ENCODE results near the gene CPB2. TPM values are rescaled to one million over a fixed set of nuclear protein-coding genes. Genes with fewer than 3 reads are reported as not detected.

CPB2 gene
- total RNA-seq, 2 donors from 2014 or later = 1.8 TPM; not detected in 1

DNA sequence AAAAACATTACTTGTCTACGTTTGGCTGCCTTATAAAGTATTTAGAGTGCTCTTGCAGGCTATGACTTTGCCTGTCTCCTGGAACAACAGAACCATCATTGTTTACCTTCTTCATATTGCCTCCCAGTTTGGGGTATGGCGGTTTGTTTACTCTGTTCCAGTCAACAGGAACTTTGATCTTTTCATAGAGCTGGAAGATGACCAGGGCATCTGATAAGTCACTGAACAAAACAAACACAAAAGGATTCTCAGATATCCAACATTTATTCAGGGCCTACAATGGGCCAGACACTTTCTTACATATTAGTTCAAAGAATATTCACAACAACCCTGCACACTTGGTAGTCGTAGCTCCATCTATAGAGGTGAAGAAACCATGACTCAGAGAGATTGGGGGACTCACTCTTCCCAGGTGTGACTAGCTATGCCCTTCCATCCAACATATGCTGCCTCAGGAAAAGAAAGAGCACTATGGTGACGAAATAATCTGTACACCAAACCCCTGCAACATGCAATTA lies 38.4 kb upstream of the CPB2 start:
- Histone ChIP-seq H3K27ac (no peak overlapping the region), H3K27me3 (no peaks in the 10 kb centered on the region)
- ATAC-seq = peak; percentile 38

DNA sequence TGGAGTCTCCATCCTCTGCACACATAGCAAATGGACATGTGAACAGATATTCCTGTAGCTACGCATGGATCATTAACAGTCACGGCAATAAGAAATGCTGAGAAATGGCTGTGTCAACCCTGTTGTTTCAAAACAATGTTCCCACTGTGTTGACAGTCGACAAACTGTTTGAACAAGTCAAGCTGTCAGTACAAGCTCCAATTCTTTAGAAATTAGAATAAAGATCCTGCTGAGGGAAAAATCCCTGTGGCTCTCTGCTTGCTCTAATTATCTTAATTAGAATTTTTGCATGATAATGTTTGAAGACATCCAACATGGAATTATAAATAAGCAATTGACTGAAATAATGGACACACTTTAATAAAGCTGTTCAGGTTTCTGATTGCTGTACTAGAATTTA lies 37.9 kb upstream of the CPB2 start:
- peaks cover 23% of the 10 kb centered on the region for H3K4me1 ChIP-seq
- WGBS, 2 donors = 24 to 28% methylated on average over 3 of the region's 3 CpGs
- H3K9me3 ChIP-seq = no peaks in the 10 kb centered on the region
- no peaks in the 10 kb centered on the region for H3K27me3 ChIP-seq
- no peak overlapping the region for H3K27ac ChIP-seq
- no peak overlapping the region for H3K4me3 ChIP-seq
- no peaks in the 10 kb centered on the region for H3K36me3 ChIP-seq (replicated peaks in 1 of 2; ENCODE audit: insufficient read depth in 1 of 2, low read depth in 2 of 2)
- no peak for ATAC-seq
- DNase-seq = no peak
- intact Hi-C loops (cut with DNase I) = no loop called here
- TF ChIP-seq POLR2A (IDR thresholded peaks at IDR 0.05) = no peak
- TF ChIP-seq, protein P1, sequence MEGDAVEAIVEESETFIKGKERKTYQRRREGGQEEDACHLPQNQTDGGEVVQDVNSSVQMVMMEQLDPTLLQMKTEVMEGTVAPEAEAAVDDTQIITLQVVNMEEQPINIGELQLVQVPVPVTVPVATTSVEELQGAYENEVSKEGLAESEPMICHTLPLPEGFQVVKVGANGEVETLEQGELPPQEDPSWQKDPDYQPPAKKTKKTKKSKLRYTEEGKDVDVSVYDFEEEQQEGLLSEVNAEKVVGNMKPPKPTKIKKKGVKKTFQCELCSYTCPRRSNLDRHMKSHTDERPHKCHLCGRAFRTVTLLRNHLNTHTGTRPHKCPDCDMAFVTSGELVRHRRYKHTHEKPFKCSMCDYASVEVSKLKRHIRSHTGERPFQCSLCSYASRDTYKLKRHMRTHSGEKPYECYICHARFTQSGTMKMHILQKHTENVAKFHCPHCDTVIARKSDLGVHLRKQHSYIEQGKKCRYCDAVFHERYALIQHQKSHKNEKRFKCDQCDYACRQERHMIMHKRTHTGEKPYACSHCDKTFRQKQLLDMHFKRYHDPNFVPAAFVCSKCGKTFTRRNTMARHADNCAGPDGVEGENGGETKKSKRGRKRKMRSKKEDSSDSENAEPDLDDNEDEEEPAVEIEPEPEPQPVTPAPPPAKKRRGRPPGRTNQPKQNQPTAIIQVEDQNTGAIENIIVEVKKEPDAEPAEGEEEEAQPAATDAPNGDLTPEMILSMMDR (IDR thresholded peaks at IDR 0.05) = no peak

More for the DNA sequence above, 38.4 kb upstream of the CPB2 start:
- intact Hi-C loops (cut with DNase I) = no loop called here
- DNase-seq = no peak
- H3K4me1 ChIP-seq = peaks cover 19% of the 10 kb centered on the region
- TF ChIP-seq POLR2A (IDR thresholded peaks at IDR 0.05) = no peak
- TF ChIP-seq, protein P1 (IDR thresholded peaks at IDR 0.05) = no peak
- WGBS, 2 donors = 38 to 41% methylated on average over 4 of the region's 4 CpGs
- no peak overlapping the region for H3K4me3 ChIP-seq
- H3K36me3 ChIP-seq (replicated peaks in 1 of 2; ENCODE audit: insufficient read depth in 1 of 2, low read depth in 2 of 2) = no peaks in the 10 kb centered on the region
- no peaks in the 10 kb centered on the region for H3K9me3 ChIP-seq

DNA sequence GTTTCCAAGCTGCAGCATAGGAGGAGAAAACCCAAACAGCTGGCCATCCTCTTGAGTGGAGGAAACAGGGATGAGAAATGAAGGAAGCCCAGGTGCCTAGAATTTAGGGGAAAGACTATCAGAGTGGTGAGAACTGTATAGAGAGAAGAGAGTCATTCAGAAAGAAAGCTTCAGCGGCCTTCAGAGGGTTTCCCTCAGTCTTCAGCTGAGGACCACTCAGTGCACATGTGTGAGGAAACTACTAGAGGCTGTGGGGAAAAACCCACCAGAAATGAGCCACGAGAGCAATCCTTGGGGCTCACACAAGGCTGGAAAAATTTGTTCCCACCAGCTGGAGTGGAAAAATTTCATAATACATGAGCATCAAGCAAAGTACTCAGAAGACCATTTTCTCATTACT lies 35.2 kb upstream of the CPB2 start:
- TF ChIP-seq POLR2A (IDR thresholded peaks at IDR 0.05) = no peak
- TF ChIP-seq, protein P1 (IDR thresholded peaks at IDR 0.05) = no peak
- Histone ChIP-seq H3K9me3 (no peaks in the 10 kb centered on the region), H3K4me3 (no peak overlapping the region), H3K4me1 (peaks cover 36% of the 10 kb centered on the region), H3K36me3 (replicated peaks in 1 of 2; ENCODE audit: insufficient read depth in 1 of 2, low read depth in 2 of 2) (no peaks in the 10 kb centered on the region), H3K27ac (no peak overlapping the region), H3K27me3 (no peaks in the 10 kb centered on the region)
- DNase-seq = no peak
- 84 to 93% methylated on average over 2 of the region's 2 CpGs for whole genome bisulfite sequencing, 2 donors
- intact Hi-C loops (cut with DNase I) = no loop called here
- no peak for ATAC-seq

DNA sequence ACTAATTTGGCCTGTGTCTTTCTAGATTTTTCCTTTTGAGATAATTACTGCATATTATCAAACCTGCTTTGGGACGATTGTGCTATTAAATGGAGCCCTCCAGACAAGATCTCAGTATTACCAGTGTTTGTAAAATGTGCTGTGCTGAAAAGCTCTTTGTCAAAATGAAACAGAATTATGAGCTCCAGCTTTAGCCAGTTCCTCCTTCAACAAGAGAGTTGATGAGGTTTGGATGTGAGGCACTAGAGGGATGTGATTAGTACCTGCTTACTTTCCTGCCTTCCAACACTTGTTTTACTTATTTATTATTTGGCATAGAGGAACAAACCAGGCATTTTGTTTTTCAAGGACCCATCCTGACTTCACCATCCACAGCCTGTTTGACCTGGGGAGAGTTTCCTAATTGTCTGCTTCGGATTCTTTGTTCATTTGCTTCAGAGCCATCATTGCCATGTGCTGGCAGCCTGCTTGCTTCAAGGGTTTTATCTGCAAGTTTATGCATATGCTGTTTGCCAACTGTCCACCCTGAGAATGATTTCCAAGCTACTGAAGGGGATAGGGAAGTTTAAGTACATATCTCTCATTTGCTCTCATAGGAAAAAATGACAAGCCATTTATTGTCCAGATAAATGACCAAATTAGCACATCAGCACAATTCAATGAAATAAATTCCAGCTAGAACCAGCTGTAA lies 32.9 kb upstream of the CPB2 start:
- no peak for ATAC-seq
- Histone ChIP-seq H3K9me3 (no peaks in the 10 kb centered on the region), H3K36me3 (replicated peaks in 1 of 2; ENCODE audit: insufficient read depth in 1 of 2, low read depth in 2 of 2) (no peaks in the 10 kb centered on the region), H3K4me1 (peaks cover 35% of the 10 kb centered on the region), H3K27ac (no peak overlapping the region), H3K4me3 (no peak overlapping the region), H3K27me3 (no peaks in the 10 kb centered on the region)
- DNase-seq = peak in 1 of 4 donors; percentile 34
- intact Hi-C loops (cut with DNase I) = no loop called here
- no peak for TF ChIP-seq POLR2A (IDR thresholded peaks at IDR 0.05)
- TF ChIP-seq, protein P1 (IDR thresholded peaks at IDR 0.05) = no peak
- 34% methylated on average over 2 of the region's 2 CpGs for WGBS, 2 donors

DNA sequence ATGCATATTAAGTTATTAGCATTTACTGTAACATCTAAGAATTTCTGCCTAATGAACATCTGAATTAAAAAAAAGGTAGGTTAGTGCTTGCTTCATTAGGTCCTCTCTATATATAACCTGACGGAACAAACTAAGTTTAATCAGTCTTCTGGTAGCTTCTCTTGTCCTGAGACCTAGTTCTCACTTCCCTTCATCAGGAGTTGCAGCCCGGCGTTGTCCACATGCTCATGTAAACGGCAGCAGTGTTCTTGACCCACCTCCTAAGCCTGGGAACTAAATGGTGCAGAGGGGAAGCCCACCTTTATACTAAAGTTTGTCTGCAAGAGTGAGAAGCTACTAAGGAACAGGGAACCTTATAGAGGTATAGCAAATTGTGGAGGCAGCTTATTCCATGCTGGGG lies 31.9 kb upstream of the CPB2 start:
- intact Hi-C loops (cut with DNase I) = no loop called here
- WGBS, 2 donors = 89 to 90% methylated on average over 4 of the region's 4 CpGs

More for the DNA sequence above, 31.9 kb upstream of the CPB2 start:
- Histone ChIP-seq H3K4me1 (peaks cover 32% of the 10 kb centered on the region), H3K27ac (no peak overlapping the region), H3K36me3 (replicated peaks in 1 of 2; ENCODE audit: insufficient read depth in 1 of 2, low read depth in 2 of 2) (no peaks in the 10 kb centered on the region), H3K27me3 (no peaks in the 10 kb centered on the region), H3K9me3 (no peaks in the 10 kb centered on the region), H3K4me3 (no peak overlapping the region)
- ATAC-seq (no peak), DNase-seq (no peak)
- TF ChIP-seq, protein P1 (IDR thresholded peaks at IDR 0.05) = no peak
- TF ChIP-seq POLR2A (IDR thresholded peaks at IDR 0.05) = no peak
